GM12873 (cell line): ENCODE measurements around the gene DPP6.

Experiments used
- TF ChIP-seq, protein P1 (sequence below): IDR thresholded peaks from 2 replicates; pipeline ENCODE4 v1.5.1; 2012; ENCODE audit warnings: low read depth, mild to moderate bottlenecking, moderate library complexity, low read length, control low read depth; ENCODE audit not compliant: insufficient read depth; ENCODE audit errors: missing control alignments

Gene DPP6

DNA sequence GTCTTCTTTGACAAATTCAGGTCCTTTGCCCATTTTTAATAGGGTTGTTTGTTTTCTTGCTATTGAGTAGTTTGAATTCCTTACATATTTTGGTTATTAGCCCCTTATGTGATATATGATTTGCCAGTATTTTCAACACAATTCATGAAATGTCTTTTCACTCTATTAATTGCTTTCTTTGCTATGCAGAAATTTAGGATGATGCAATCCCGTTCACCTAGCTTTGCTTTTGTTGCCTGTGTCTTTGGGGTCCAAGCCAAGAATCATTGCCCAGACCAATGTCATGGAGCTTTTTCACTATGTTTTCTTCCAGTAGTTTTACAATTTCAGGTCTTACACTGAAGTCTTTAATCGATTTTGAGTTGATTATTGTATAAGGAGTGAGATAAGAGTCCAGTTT is 796.3 kb downstream of the DPP6 start:
- TF ChIP-seq, protein P1, sequence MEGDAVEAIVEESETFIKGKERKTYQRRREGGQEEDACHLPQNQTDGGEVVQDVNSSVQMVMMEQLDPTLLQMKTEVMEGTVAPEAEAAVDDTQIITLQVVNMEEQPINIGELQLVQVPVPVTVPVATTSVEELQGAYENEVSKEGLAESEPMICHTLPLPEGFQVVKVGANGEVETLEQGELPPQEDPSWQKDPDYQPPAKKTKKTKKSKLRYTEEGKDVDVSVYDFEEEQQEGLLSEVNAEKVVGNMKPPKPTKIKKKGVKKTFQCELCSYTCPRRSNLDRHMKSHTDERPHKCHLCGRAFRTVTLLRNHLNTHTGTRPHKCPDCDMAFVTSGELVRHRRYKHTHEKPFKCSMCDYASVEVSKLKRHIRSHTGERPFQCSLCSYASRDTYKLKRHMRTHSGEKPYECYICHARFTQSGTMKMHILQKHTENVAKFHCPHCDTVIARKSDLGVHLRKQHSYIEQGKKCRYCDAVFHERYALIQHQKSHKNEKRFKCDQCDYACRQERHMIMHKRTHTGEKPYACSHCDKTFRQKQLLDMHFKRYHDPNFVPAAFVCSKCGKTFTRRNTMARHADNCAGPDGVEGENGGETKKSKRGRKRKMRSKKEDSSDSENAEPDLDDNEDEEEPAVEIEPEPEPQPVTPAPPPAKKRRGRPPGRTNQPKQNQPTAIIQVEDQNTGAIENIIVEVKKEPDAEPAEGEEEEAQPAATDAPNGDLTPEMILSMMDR, result no peak

DNA sequence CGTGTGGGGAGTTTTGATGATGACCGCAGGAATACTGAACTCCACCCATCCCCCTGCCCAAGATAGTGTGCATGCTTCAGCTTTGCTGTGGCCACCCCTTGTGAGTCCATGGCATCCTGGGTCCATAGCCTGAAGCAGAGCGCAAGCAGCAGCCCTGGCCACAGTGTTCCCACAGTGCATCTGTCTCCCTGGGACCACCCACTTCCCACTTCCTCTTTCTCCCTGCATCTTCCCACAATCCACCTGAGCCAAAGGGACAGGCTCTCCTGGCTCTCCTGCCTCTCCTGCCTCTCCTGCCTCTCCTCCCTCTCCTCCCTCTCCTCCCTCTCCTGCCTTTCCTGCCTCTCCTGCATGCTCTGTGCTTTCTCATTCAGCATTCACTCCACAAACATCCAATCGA is 800.0 kb downstream of the DPP6 start:
- TF ChIP-seq, protein P1, result no peak

DNA sequence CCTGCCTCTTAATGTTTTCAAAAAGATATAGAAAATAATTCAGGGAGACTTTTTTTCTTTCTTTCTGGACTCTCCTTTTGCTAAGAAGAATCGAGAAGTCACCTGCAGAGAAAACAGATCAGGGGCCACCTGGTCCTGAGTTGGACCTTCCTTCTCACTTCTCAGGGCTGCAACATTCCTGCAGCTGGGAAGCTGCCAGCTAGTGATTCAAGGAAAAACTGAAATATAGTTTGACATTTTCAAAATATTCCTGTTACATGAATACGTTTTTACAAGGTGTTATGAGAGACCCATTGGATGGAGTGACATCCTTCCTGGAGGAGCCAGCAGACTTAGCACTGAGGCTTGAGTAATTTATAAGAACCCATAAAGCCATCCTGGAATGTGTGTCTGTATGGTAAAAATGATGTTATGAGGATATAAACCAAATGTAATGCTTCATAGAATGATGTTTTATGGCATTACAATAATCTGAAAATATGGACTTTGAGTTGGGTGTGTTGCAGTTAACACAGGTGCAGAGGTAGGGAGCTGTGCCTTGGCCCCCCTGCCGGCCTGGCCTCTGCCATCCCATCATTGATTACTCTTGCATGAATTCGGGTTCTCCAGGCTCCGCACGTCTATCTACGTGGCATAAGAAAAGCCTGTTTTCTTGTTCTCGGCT is 801.0 kb downstream of the DPP6 start:
- TF ChIP-seq, protein P1, result no peak

DNA sequence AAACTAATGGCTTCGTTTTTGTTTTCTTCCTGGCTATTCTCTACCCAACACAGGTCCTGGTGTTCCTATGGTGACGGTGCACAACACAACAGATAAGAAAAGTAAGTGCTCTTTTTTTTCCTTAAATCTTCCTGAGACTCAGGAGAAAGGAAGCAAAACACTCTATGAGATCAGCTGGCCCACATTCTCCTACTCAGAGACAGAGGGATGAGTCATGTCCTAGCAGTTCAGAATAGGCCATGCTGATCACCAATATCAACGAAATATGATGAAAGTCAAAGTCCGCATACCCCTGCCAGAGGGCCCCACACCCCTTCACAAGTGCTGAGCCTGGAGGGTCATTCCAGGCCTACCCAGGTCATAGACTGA is 801.5 kb downstream of the DPP6 start:
- TF ChIP-seq, protein P1, result no peak

DNA sequence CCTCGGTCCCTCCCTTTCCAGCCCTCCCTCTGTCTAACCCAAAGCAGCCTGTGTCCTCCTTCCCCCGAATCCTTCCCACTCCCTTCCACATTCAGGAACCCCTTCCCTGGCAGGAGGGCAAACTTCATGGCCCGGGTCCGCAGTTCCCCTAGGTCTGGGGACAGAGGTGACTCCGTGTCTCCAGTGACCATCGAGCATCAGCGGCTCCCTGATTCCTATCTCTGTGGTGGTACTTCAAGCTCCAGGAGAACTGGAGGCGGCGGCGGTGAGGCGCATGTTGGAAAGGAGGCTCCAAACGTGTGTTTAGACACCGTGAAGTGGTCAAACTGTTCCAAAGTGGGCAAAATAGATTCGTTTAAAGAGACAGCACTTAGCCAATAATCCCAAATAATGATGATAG is 802.6 kb downstream of the DPP6 start:
- TF ChIP-seq, protein P1, result no peak

DNA sequence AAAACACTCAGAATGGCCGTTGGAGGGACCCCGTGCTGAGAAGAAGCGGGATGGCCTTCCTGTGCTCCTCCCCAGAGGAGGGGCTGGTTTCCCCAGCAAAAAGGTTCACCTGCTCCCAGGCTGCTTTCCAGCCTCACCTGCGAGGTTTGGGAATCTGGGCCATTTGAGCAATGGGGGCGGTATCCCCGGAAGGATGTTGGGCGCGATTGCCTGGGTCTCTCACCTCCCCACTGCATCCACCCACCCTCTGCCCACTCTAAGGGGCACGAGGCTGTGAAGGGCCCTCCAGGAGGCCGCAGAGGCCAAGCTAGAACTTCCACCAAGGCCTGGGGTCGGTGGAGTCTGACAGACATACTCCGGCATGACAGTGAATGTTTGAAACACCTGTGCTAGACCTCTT is 803.2 kb downstream of the DPP6 start:
- TF ChIP-seq, protein P1, result no peak

DNA sequence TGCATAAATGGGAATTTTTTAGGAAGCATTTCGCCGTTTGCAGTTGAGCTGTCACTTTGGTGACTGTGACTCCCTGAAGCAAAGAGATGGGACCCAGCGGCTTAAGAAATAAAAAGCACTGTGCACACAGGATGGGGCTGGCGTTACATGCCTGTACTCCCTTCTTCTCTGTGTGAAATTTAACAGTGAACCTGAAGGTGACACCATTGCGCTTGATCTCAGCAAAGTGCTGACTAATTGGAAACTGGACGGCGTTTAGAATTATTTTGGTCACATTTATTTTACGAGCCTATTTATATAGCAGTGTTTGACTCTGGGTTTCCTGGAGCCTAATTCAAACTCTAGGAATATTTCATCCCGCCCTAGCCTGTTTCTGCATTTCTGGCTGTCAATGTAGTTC is 804.5 kb downstream of the DPP6 start:
- TF ChIP-seq, protein P1, result no peak
